C4-2B (cell line): ENCODE measurements around the gene SPATA6.

Experiments
- ZFX ChIP-seq: fragments of 450-650 bp; IDR thresholded peaks from 2 replicates; pipeline ENCODE4 v1.6.1; 2017
- TF ChIP-seq, protein P1 (sequence below): fragments of 450-650 bp; conservative IDR thresholded peaks from 2 replicates; pipeline ENCODE4 v1.5.1; 2017; ENCODE audit warnings: mild to moderate bottlenecking

DNA sequence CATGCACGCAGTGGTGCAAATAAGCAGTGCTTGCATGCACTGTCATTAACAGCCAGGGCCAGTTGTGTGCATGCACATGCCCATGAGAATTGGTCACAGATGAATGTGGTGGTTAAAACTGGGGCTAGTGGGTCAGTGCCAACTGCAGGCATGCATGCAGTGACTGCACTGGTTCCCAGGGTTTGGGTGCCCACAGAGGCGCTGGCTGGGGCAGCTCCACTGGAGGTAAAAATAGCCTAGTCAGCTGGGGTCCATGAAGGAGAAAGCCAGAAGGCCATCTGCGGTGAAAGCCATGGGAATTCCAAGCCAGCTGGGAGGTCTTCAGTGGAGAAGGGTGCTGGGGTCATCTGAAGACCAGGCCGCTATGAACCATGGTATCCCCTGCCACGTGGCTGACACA is 179.3 kb downstream of the SPATA6 start:
- TF ChIP-seq, protein P1, sequence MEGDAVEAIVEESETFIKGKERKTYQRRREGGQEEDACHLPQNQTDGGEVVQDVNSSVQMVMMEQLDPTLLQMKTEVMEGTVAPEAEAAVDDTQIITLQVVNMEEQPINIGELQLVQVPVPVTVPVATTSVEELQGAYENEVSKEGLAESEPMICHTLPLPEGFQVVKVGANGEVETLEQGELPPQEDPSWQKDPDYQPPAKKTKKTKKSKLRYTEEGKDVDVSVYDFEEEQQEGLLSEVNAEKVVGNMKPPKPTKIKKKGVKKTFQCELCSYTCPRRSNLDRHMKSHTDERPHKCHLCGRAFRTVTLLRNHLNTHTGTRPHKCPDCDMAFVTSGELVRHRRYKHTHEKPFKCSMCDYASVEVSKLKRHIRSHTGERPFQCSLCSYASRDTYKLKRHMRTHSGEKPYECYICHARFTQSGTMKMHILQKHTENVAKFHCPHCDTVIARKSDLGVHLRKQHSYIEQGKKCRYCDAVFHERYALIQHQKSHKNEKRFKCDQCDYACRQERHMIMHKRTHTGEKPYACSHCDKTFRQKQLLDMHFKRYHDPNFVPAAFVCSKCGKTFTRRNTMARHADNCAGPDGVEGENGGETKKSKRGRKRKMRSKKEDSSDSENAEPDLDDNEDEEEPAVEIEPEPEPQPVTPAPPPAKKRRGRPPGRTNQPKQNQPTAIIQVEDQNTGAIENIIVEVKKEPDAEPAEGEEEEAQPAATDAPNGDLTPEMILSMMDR: no peak
- TF ChIP-seq ZFX: no peak
